UCSD-AML1 (cell line): ENCODE data around the gene PNISR.

Experiments
- DNase-seq: peaks from one replicate; lab custom pipeline; 2025; ENCODE audit not compliant: unreplicated experiment; lab: John Stamatoyannopoulos, UW

PNISR gene

GRCh38 chr6:99348288-99349170, 76.6 kb downstream of the PNISR start:
- DNase-seq = no peak
